ENCODE results near the gene ALKAL2. TPM values are rescaled to one million over a fixed set of nuclear protein-coding genes. Genes with fewer than 3 reads are reported as not detected.

The ALKAL2 gene
- total and polyA plus RNA-seq, 7 donors = 0.33 to 8.4 (median 2.7) TPM

DNA sequence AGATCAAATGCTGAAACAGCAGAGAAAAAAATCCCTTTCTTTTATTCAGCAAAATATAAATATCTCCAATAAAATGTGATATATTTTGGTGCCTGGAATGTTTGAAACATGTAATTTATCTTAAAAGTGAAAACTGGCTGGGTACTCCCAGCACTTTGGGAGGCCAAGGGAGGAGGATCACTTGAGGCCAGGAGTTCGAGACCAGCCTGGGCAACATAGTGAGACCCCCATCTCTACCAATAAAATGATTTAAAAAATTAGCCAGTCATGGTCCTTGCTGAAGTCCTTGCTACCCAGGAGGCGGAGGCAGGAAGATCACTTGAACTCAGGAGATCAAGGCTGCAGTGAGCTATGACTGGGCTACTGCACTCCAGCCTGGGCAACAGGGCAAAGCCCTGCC lies 32.7 kb downstream of the ALKAL2 start:
- intact Hi-C loops (cut with DNase I) = no loop called here
- H3K36me3 ChIP-seq = peaks cover 0 to 16% (median 0%) of the 10 kb centered on the region in 4 donors
- H3K9me3 ChIP-seq = peaks cover 0 to 5% (median 0%) of the 10 kb centered on the region in 4 donors
- no peak for DNase-seq
- no peaks in the 10 kb centered on the region for H3K27me3 ChIP-seq
- H3K4me3 ChIP-seq = no peak overlapping the region
- TF ChIP-seq, protein P1, sequence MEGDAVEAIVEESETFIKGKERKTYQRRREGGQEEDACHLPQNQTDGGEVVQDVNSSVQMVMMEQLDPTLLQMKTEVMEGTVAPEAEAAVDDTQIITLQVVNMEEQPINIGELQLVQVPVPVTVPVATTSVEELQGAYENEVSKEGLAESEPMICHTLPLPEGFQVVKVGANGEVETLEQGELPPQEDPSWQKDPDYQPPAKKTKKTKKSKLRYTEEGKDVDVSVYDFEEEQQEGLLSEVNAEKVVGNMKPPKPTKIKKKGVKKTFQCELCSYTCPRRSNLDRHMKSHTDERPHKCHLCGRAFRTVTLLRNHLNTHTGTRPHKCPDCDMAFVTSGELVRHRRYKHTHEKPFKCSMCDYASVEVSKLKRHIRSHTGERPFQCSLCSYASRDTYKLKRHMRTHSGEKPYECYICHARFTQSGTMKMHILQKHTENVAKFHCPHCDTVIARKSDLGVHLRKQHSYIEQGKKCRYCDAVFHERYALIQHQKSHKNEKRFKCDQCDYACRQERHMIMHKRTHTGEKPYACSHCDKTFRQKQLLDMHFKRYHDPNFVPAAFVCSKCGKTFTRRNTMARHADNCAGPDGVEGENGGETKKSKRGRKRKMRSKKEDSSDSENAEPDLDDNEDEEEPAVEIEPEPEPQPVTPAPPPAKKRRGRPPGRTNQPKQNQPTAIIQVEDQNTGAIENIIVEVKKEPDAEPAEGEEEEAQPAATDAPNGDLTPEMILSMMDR (IDR thresholded peaks at IDR 0.05) = no peak
- TF ChIP-seq POLR2AphosphoS5 (IDR thresholded peaks at IDR 0.05) (no peak), EP300 (IDR thresholded peaks at IDR 0.05) (no peak), POLR2A (IDR thresholded peaks at IDR 0.05) (no peak)
- H3K4me1 ChIP-seq = no peaks in the 10 kb centered on the region
- 96 to 98% methylated on average over 2 of the region's 2 CpGs for WGBS, 2 donors
- no peak overlapping the region for H3K27ac ChIP-seq

- DNase-seq = no peak
- WGBS, 2 donors = 89 to 90% methylated on average over 7 of the region's 7 CpGs
- peaks cover 0 to 5% (median 0%) of the 10 kb centered on the region in 4 donors for H3K9me3 ChIP-seq
- peaks cover 0 to 24% (median 3%) of the 10 kb centered on the region in 4 donors for H3K36me3 ChIP-seq
- no peaks in the 10 kb centered on the region for H3K27me3 ChIP-seq
- no peak overlapping the region for H3K4me3 ChIP-seq
- TF ChIP-seq POLR2A (IDR thresholded peaks at IDR 0.05) = no peak
- TF ChIP-seq POLR2AphosphoS5 (IDR thresholded peaks at IDR 0.05) = no peak
- TF ChIP-seq, protein P1 (IDR thresholded peaks at IDR 0.05) = no peak
- TF ChIP-seq EP300 (IDR thresholded peaks at IDR 0.05) = no peak
- intact Hi-C loops (cut with DNase I) = no loop called here
- no peak overlapping the region for H3K27ac ChIP-seq
- H3K4me1 ChIP-seq = no peaks in the 10 kb centered on the region
These were observed 33.6 kb downstream of the ALKAL2 start for GRCh38 chr2:254241-254640.

DNA sequence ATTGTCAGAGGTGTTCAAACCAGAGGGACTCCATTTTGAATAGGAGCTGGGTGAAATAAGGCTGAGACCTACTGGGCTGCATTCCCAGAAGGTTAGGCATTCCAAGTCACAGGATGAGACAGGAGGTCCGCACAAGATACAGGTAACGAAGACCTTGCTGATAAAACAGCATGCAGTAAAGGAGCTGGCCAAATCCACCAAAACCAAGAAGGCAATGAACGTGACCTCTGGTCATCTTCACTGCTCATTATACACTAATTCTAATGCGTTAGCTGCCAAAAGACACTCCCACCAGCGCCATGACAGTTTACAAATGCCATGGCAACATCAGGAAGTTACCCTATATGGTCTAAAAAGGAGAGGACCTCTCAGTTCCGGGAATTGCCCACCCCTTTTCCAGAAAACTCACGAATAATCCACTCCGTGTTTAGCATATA lies 34.7 kb downstream of the ALKAL2 start:
- Histone ChIP-seq H3K9me3 (peaks cover 0 to 5% (median 0%) of the 10 kb centered on the region in 4 donors), H3K36me3 (peaks cover 0 to 35% (median 4%) of the 10 kb centered on the region in 4 donors), H3K4me3 (no peak overlapping the region), H3K4me1 (no peaks in the 10 kb centered on the region), H3K27ac (no peak overlapping the region), H3K27me3 (no peaks in the 10 kb centered on the region)
- intact Hi-C loops (cut with DNase I) = no loop called here
- no peak for DNase-seq
- 86 to 89% methylated on average over 8 of the region's 8 CpGs for WGBS, 2 donors
- TF ChIP-seq, protein P1 (IDR thresholded peaks at IDR 0.05) = no peak
- TF ChIP-seq POLR2AphosphoS5 (IDR thresholded peaks at IDR 0.05) (no peak), EP300 (IDR thresholded peaks at IDR 0.05) (no peak), POLR2A (IDR thresholded peaks at IDR 0.05) (no peak)

DNA sequence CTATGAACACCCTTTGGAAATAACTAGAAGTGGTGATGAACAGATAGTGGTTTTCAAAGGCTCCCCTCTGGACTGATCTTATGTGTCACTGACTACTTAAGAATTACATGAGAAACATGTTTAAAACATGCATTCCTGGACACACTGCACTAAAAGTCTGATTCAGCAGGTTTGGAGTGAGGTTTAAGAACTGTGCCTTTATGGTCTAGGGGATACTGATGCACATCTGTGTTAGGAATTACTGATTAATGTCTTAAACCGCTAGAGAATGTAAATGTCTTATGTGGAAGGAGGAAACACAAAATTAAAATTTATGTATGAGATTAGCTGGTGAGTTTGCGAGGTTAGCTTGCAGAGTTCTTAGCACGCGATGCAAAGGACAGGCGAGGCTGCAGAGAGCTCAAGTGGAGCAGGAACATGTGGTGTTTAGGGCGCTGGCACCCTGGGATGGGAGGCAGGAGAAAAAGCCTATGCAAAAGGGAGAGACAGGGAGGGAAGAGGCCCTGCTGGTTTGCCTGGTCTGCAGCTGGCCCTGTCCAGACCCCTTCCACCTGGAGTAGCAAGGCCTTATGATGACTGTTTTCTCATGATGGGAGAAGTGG lies 35.8 kb downstream of the ALKAL2 start:
- TF ChIP-seq, protein P1 (IDR thresholded peaks at IDR 0.05) = no peak
- no peak for TF ChIP-seq POLR2AphosphoS5 (IDR thresholded peaks at IDR 0.05)
- no peak for TF ChIP-seq EP300 (IDR thresholded peaks at IDR 0.05)
- no peak for TF ChIP-seq POLR2A (IDR thresholded peaks at IDR 0.05)
- H3K4me3 ChIP-seq = no peak overlapping the region
- no peak for DNase-seq
- no peaks in the 10 kb centered on the region for H3K9me3 ChIP-seq
- no peaks in the 10 kb centered on the region for H3K4me1 ChIP-seq
- H3K27ac ChIP-seq = no peak overlapping the region
- H3K27me3 ChIP-seq = no peaks in the 10 kb centered on the region
- intact Hi-C loops (cut with DNase I) = no loop called here
- peaks cover 0 to 35% (median 5%) of the 10 kb centered on the region in 4 donors for H3K36me3 ChIP-seq
- 83 to 84% methylated on average over 6 of the region's 6 CpGs for WGBS, 2 donors

Measured in sigmoid colon (tissue), 7 donors.